Ishikawa (cell line): ENCODE measurements around the gene CFAP61.

Experiments used
- CEBPB ChIP-seq: IDR thresholded peaks from 2 replicates; pipeline ENCODE4 v1.6.1; 2012
- EP300 ChIP-seq: IDR thresholded peaks from 2 replicates; pipeline ENCODE4 v1.6.1; 2012; ENCODE audit warnings: borderline replicate concordance
- FOXM1 ChIP-seq: IDR thresholded peaks from 2 replicates; pipeline ENCODE4 v1.6.1; 2012; ENCODE audit warnings: low read depth, borderline replicate concordance
- RAD21 ChIP-seq: IDR thresholded peaks from 2 replicates; pipeline ENCODE4 v1.6.1; 2012; ENCODE audit warnings: low read depth
- TAF1 ChIP-seq: IDR thresholded peaks from 2 replicates; pipeline ENCODE4 v1.6.1; 2012; ENCODE audit warnings: low read depth, mild to moderate bottlenecking
- TEAD4 ChIP-seq: IDR thresholded peaks from 2 replicates; pipeline ENCODE4 v1.6.1; 2012
- TF ChIP-seq, protein P1 (sequence below): IDR thresholded peaks from 2 replicates; pipeline ENCODE4 v1.6.1; 2012
- TF ChIP-seq, protein P2 (sequence below): IDR thresholded peaks from 2 replicates; pipeline ENCODE4 v1.6.1; 2012; ENCODE audit warnings: low read depth, mild to moderate bottlenecking
- TF ChIP-seq, protein P3 (sequence below): IDR thresholded peaks from 2 replicates; pipeline ENCODE4 v1.6.1; 2012

DNA sequence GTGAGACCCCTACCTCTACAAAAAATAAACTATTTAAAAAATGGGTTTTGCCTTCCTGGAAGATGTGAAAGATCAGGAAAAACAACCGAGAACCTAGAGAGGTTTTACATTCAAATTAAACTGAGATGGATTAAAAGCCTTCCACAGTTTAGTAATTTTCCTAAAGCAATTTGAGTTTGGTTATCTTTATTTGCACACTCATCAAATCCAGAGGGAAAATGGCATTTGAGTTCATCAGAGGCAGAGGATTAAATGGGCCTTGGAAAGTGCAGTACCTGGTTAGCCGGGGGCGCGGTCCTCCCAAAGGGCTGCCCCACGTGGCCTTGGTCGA is 158.6 kb downstream of the CFAP61 start:
- TF ChIP-seq TAF1, result no peak
- TF ChIP-seq, protein P1, sequence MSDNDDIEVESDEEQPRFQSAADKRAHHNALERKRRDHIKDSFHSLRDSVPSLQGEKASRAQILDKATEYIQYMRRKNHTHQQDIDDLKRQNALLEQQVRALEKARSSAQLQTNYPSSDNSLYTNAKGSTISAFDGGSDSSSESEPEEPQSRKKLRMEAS, result no peak
- no peak for TF ChIP-seq EP300
- TF ChIP-seq RAD21, result no peak
- no peak for TF ChIP-seq CEBPB
- no peak for TF ChIP-seq TEAD4
- TF ChIP-seq, protein P2, sequence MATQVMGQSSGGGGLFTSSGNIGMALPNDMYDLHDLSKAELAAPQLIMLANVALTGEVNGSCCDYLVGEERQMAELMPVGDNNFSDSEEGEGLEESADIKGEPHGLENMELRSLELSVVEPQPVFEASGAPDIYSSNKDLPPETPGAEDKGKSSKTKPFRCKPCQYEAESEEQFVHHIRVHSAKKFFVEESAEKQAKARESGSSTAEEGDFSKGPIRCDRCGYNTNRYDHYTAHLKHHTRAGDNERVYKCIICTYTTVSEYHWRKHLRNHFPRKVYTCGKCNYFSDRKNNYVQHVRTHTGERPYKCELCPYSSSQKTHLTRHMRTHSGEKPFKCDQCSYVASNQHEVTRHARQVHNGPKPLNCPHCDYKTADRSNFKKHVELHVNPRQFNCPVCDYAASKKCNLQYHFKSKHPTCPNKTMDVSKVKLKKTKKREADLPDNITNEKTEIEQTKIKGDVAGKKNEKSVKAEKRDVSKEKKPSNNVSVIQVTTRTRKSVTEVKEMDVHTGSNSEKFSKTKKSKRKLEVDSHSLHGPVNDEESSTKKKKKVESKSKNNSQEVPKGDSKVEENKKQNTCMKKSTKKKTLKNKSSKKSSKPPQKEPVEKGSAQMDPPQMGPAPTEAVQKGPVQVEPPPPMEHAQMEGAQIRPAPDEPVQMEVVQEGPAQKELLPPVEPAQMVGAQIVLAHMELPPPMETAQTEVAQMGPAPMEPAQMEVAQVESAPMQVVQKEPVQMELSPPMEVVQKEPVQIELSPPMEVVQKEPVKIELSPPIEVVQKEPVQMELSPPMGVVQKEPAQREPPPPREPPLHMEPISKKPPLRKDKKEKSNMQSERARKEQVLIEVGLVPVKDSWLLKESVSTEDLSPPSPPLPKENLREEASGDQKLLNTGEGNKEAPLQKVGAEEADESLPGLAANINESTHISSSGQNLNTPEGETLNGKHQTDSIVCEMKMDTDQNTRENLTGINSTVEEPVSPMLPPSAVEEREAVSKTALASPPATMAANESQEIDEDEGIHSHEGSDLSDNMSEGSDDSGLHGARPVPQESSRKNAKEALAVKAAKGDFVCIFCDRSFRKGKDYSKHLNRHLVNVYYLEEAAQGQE, result no peak
- TF ChIP-seq, protein P3, sequence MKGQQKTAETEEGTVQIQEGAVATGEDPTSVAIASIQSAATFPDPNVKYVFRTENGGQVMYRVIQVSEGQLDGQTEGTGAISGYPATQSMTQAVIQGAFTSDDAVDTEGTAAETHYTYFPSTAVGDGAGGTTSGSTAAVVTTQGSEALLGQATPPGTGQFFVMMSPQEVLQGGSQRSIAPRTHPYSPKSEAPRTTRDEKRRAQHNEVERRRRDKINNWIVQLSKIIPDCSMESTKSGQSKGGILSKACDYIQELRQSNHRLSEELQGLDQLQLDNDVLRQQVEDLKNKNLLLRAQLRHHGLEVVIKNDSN, result no peak
- TF ChIP-seq FOXM1, result no peak
